ENCODE measurements around the gene PLN.

DNA sequence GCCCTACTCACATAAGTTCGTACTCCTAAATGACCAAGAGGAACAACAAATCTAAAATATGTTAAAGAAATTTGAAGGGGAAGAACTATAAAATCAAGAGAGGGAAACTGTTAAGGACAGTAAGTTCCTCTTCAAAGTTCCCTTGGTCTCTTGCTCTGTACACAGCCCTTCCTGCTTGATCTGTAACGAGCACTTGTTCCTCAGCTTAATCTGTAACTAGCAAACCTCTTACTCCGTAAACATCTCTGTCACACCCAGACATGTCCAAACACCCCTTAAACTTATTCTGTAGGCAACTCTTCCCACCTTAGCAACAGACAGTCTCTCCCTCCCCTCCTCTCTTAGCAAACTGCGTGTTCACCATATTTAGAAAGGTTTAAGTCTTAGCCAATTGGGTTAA, 29.9 kb downstream of the PLN start:
- no peak for TF ChIP-seq EP300 (IDR thresholded peaks at IDR 0.05; ENCODE audit: borderline replicate concordance in 1 of 2, low read depth in 1 of 2, low read length in 1 of 2)
- TF ChIP-seq, protein P1, sequence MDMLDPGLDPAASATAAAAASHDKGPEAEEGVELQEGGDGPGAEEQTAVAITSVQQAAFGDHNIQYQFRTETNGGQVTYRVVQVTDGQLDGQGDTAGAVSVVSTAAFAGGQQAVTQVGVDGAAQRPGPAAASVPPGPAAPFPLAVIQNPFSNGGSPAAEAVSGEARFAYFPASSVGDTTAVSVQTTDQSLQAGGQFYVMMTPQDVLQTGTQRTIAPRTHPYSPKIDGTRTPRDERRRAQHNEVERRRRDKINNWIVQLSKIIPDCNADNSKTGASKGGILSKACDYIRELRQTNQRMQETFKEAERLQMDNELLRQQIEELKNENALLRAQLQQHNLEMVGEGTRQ (IDR thresholded peaks at IDR 0.05; ENCODE audit: borderline replicate concordance, low read depth, low read length) = no peak
- TF ChIP-seq CHD2 (IDR thresholded peaks at IDR 0.05; ENCODE audit: low read length, partially characterized antibody) = no peak
- TF ChIP-seq RCOR1 (IDR thresholded peaks at IDR 0.05; ENCODE audit: low read length) = no peak
- TF ChIP-seq, protein P2, sequence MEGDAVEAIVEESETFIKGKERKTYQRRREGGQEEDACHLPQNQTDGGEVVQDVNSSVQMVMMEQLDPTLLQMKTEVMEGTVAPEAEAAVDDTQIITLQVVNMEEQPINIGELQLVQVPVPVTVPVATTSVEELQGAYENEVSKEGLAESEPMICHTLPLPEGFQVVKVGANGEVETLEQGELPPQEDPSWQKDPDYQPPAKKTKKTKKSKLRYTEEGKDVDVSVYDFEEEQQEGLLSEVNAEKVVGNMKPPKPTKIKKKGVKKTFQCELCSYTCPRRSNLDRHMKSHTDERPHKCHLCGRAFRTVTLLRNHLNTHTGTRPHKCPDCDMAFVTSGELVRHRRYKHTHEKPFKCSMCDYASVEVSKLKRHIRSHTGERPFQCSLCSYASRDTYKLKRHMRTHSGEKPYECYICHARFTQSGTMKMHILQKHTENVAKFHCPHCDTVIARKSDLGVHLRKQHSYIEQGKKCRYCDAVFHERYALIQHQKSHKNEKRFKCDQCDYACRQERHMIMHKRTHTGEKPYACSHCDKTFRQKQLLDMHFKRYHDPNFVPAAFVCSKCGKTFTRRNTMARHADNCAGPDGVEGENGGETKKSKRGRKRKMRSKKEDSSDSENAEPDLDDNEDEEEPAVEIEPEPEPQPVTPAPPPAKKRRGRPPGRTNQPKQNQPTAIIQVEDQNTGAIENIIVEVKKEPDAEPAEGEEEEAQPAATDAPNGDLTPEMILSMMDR (IDR thresholded peaks at IDR 0.05) = no peak
- TF ChIP-seq FOXM1 (IDR thresholded peaks at IDR 0.05; ENCODE audit: low read depth) = no peak
- no peak for TF ChIP-seq POLR2AphosphoS5 (IDR thresholded peaks at IDR 0.05; ENCODE audit: low read depth, low read length)
- TF ChIP-seq FOXJ3 (CRISPR knock-in tag; IDR thresholded peaks at IDR 0.05) = no peak
- TF ChIP-seq, protein P3, sequence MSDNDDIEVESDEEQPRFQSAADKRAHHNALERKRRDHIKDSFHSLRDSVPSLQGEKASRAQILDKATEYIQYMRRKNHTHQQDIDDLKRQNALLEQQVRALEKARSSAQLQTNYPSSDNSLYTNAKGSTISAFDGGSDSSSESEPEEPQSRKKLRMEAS (IDR thresholded peaks at IDR 0.05; ENCODE audit: low read depth) = no peak
- TF ChIP-seq YY1 (IDR thresholded peaks at IDR 0.05; ENCODE audit: low read depth) = no peak
- no peak for TF ChIP-seq GATA2 (CRISPR knock-in tag; IDR thresholded peaks at IDR 0.05)
- no peak for TF ChIP-seq SIN3A (IDR thresholded peaks at IDR 0.05; ENCODE audit: borderline replicate concordance, low read depth, low read length)
- TF ChIP-seq NRF1 (IDR thresholded peaks at IDR 0.05; ENCODE audit: low read depth, low read length) = no peak

Data from SK-N-SH (cell line).